HG03060 (cell line): Measurements from ENCODE around the gene OAT.
"Not testable (repeated sequence)": the region's sequence is repeated elsewhere in the genome, so short reads cannot be mapped to it uniquely, and the experiment has no call there.

ENCODE experiments used
- ATAC-seq: cut with Tn5 transposase; IDR thresholded peaks from one replicate; pipeline ENCODE4 v1.9.1; 2021; ENCODE audit warnings: low read depth, moderate number of reproducible peaks; ENCODE audit not compliant: unreplicated experiment

Gene OAT

GRCh38 chr10:124448696-124449169 lies 30.0 kb upstream of the OAT start:
- no peak for ATAC-seq

GRCh38 chr10:124447751-124448466 lies 29.2 kb upstream of the OAT start:
- ATAC-seq = no peak

DNA sequence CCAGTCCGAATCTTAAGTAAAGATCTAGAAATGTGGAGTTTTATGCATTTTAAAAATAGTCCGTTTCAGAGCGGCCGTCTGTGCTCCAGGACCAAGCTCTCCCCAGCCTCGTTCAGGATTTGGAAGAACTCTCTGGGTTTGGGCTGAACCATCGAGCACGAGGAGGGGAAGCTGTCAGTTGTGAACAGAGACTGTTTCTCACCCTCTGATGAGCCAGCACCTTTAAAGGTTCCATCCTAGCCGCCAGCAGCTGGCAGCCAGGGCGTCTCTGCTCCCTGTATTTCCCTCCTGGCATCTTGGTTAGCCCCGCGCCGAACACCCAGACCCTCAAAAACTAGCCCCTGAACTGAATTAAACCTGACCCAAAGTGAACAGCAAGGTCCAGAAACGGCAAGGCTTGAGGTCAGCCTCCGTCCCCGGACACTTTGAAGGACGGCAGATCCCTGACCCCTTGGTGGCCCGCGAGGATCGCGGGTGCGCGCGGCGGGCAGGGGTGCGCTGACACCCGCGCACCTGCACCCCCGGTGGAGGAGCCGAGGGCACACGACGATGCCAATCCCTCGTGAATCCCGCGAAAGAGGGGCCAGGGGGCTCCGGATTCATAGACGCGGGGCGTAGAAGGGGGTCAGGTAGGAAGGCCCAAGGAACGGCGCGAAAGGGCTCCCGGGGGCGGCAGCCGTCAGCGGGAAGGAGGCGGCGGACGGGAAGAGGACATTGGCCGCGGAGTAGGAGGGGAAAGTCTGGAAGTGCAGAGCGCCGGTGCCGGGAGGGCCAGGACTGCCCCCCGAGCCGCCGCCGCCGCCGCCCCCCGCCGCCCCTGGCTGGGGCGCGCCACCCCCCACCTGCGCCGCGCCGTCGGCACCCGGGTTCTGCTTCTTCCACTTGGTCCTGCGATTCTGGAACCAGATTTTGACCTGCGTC lies 28.4 kb upstream of the OAT start:
- ATAC-seq = no peak

DNA sequence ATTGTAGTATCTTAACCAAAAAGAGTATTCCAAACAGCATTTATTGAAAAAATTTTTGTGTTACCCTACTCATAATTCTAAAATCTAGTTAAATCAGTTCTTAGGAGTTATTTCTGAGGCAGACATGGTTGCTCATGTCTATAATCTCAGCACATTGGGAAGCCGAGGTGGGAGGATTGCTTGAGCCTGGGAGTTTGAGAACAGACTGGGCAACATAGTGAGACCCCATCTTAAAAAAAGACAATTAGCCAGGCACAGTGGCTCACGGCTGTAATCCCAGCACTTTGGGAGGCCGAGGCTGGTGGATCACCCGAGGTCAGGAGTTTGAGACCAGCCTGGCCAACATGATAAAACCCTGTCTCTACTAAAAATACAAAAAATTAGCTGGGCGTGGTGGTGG lies 23.0 kb upstream of the OAT start:
- ATAC-seq = not testable (repeated sequence)

DNA sequence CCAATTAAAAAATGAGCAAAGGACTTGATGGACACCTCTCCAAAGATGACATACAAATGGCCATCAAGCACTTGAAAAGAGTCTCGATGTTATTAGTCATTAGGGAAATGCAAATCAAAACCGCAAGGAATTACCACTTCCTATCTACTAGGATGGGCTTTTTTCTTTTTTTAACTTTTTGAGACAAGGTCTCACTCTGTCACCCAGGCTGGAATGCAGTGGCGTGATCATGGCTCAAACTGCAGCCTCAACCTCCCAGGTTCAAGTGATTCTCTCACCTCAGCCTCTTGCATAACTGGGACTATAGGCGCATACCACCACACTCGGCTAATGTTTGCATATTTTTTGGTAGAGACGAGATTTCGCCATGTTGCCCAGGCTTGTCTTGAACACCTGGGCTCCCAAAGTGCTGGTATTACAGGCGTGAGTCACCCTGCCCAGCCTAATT lies 17.5 kb upstream of the OAT start:
- peak; percentile 52 for ATAC-seq

- not testable (repeated sequence) for ATAC-seq
These were observed 17.0 kb upstream of the OAT start for GRCh38 chr10:124435683-124436082.

DNA sequence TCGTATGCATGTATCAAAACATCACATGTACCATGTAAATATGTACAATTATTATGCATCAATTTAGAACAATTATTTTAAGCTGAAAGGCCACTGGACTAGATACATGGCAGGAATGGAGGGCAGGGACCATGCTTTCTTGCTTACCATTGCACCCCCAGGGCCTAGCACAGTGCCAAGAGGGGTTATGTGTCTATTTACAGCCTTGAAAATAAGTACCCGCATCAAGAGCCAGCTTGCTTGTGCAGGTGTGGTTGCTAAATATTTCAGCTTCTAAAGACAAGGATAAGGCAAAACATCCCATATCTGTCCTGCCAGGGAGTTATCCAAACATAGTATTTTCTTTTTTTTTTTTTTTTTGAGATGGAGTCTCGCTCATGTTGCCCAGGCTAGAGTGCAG lies 14.7 kb upstream of the OAT start:
- no peak for ATAC-seq

- no peak for ATAC-seq
These were observed 11.4 kb upstream of the OAT start for GRCh38 chr10:124430077-124430476.

- ATAC-seq = no peak
These were observed 10.9 kb upstream of the OAT start for GRCh38 chr10:124429576-124429975.

- ATAC-seq = no peak
These were observed 9.6 kb upstream of the OAT start for GRCh38 chr10:124428207-124428777.

- ATAC-seq = no peak
These were observed 6.7 kb upstream of the OAT start for GRCh38 chr10:124425227-124425962.

- ATAC-seq = no peak
These were observed 5.1 kb upstream of the OAT start for GRCh38 chr10:124423813-124424212.

DNA sequence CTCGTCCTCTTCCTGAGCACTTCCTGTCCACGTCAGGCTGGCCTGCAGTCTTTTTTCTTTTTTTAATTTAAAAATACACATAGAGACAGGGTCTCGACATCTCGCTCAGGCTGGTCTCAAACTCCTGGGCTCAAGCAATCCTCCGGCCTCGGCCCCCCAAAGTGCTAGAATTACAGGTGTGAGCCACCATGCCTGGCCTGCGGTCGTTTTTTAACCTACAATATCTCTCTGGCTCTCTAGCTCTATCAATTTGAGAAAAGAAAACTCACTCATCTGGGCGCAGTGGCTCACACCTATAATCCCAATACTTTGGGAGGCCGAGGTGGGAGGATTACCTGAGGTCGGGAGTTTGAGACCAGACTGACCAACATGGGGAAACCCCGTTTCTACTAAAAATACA lies 4.0 kb upstream of the OAT start:
- ATAC-seq = no peak

- ATAC-seq = no peak
These were observed 1.5 kb upstream of the OAT start for GRCh38 chr10:124420254-124420653.

DNA sequence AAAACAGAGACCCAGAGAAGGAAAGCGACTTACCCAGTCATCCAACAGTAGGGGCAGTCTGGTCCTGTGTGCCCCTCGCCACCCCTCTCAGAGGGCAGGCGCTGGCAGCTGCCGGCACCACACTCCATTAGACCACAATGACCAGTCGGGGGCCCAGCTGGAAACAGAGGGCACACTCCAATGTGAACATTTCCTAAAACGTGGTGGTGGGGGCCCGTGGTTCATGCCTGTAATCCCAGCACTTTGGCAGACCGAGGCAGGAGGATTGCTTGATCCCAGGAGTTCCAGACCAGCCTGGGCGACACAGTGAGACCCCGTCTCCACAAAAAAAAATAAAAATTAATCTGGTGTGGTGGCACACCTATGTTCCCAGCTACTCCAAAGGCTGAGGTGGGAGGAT lies 912 bp upstream of the OAT start:
- no peak for ATAC-seq

- ATAC-seq = peak; percentile 6
These were observed 613 bp downstream of the OAT start for GRCh38 chr10:124417895-124418725.

GRCh38 chr10:124416733-124417132 lies 2.0 kb downstream of the OAT start:
- ATAC-seq = no peak

- ATAC-seq = no peak
These were observed 3.5 kb downstream of the OAT start for GRCh38 chr10:124415210-124415609.

- no peak for ATAC-seq
These were observed 4.6 kb downstream of the OAT start for GRCh38 chr10:124414076-124414475.

DNA sequence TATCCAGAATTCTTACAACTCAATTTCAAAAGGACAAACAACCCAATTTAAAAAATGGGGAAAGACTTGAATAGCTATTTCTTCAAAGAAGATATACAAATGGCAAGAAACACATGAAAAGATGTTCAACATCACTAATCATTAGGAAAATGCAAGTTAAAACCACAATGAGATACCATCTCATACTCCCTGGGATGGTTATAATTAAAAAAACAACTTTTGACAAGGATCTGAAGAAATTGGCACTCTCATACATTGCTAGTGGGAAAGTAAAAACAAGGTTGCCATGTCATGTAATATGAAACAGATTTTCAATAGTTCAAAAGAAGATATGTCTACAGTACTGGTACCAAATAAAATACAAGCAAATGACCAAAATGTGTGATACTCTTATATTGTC lies 9.0 kb downstream of the OAT start:
- no peak for ATAC-seq
